HepG2 (cell line): Measurements from ENCODE around the gene SH3YL1. TPM values are rescaled to one million over a fixed set of nuclear protein-coding genes. Genes with fewer than 3 reads are reported as not detected.

Experiments used
- ARNTL ChIP-seq: sonication (generic); formaldehyde crosslinking; IDR thresholded peaks from 2 replicates; pipeline ENCODE4 v1.4.0; 2020; ENCODE audit warnings: mild to moderate bottlenecking, missing genetic modification reagents
- CREM ChIP-seq, 2 experiments: sonication (generic) in 1 of 2; formaldehyde crosslinking in 1 of 2; IDR thresholded peaks; 2 replicates each; pipeline versions ENCODE4 v1.4.0 to v1.6.1; 2016 to 2020; ENCODE audit warnings: antibody characterized with exemption in 1 of 2, mild to moderate bottlenecking in 1 of 2, missing genetic modification reagents in 1 of 2
- FLYWCH1 ChIP-seq: sonication (generic); formaldehyde crosslinking; IDR thresholded peaks from 2 replicates; pipeline ENCODE4 v1.8.1; 2023; ENCODE audit warnings: mild to moderate bottlenecking, missing genetic modification reagents
- IKZF1 ChIP-seq: fragments of 450-650 bp; IDR thresholded peaks from 2 replicates; pipeline ENCODE4 v1.7.1; 2016
- KDM6A ChIP-seq: IDR thresholded peaks from 2 replicates; pipeline ENCODE4 v1.6.1; 2016; ENCODE audit warnings: low read depth
- KLF11 ChIP-seq: IDR thresholded peaks from 2 replicates; pipeline ENCODE4 v1.6.1; 2016; ENCODE audit warnings: missing compliant biosample characterization
- KLF6 ChIP-seq: IDR thresholded peaks from 2 replicates; pipeline ENCODE4 v1.8.0; 2016; ENCODE audit warnings: missing biosample characterization, missing genetic modification reagents
- MATR3 ChIP-seq: sonication (generic); formaldehyde crosslinking; IDR thresholded peaks from 2 replicates; pipeline ENCODE4 v1.4.0; 2020; ENCODE audit warnings: missing genetic modification reagents
- MBNL3 ChIP-seq: fragments of 250-450 bp; sonication (Bioruptor Pico); conservative IDR thresholded peaks from 2 replicates; pipeline ENCODE4 v1.8.0; 2022; ENCODE audit warnings: mild to moderate bottlenecking, inconsistent platforms
- PRPF4 ChIP-seq: fragments of 200-400 bp; formaldehyde crosslinking; IDR thresholded peaks from 2 replicates; pipeline ENCODE4 v1.6.1; 2016; ENCODE audit warnings: low read length, low read depth; ENCODE audit not compliant: poor library complexity, severe bottlenecking
- RBAK ChIP-seq: sonication (generic); formaldehyde crosslinking; IDR thresholded peaks from 2 replicates; pipeline ENCODE4 v1.5.1; 2020; ENCODE audit warnings: mild to moderate bottlenecking, missing genetic modification reagents
- RELA ChIP-seq: sonication (generic); formaldehyde crosslinking; IDR thresholded peaks from 2 replicates; pipeline ENCODE4 v1.4.0; 2020; ENCODE audit warnings: missing genetic modification reagents
- SP2 ChIP-seq: sonication (generic); formaldehyde crosslinking; IDR thresholded peaks from 2 replicates; pipeline ENCODE4 v1.5.1; 2020; ENCODE audit warnings: mild to moderate bottlenecking, missing genetic modification reagents
- TEF ChIP-seq: sonication (generic); formaldehyde crosslinking; IDR thresholded peaks from 2 replicates; pipeline ENCODE4 v1.5.0; 2020; ENCODE audit warnings: missing genetic modification reagents
- XRCC5 ChIP-seq: fragments of 200-400 bp; formaldehyde crosslinking; optimal IDR thresholded peaks from 2 replicates; pipeline ENCODE3; 2017; ENCODE audit warnings: mild to moderate bottlenecking, low read length
- ZBTB2 ChIP-seq: sonication (generic); formaldehyde crosslinking; IDR thresholded peaks from 2 replicates; pipeline ENCODE4 v1.8.0; 2022; ENCODE audit warnings: low read depth, missing genetic modification reagents
- ZNF3 ChIP-seq: IDR thresholded peaks from 2 replicates; pipeline ENCODE4 v1.7.0; 2017; ENCODE audit warnings: inconsistent platforms
- ZNF441 ChIP-seq: sonication (generic); formaldehyde crosslinking; IDR thresholded peaks from 2 replicates; pipeline ENCODE4 v1.7.0; 2021; ENCODE audit warnings: missing genetic modification reagents, borderline replicate concordance
- ZNF597 ChIP-seq: sonication (generic); formaldehyde crosslinking; IDR thresholded peaks from 2 replicates; pipeline ENCODE4 v1.5.0; 2020; ENCODE audit warnings: missing genetic modification reagents
- ZNF687 ChIP-seq: sonication (generic); formaldehyde crosslinking; IDR thresholded peaks from 2 replicates; pipeline ENCODE4 v1.5.1; 2020; ENCODE audit warnings: mild to moderate bottlenecking, missing genetic modification reagents, moderate library complexity
- ZNF781 ChIP-seq: sonication (generic); formaldehyde crosslinking; IDR thresholded peaks from 2 replicates; pipeline ENCODE4 v1.5.1; 2020; ENCODE audit warnings: borderline replicate concordance, mild to moderate bottlenecking, missing genetic modification reagents; ENCODE audit errors: not compliant biosample characterization
- polyA plus RNA-seq, 8 experiments: library from polyadenylated mRNA; depleted of rRNA in 3 of 8; stranded (reverse) in 7 of 8; unstranded in 1 of 8; fragments of >200 nt; fragmentation: Illumina TruSeq in 4 of 8; extraction: Trizol in 4 of 8; gene quantifications; 2 replicates each; pipeline versions ENCODE4 v1.2.1 to v1.2.3, GENCODE V29; 2011 to 2016; ENCODE audit warnings: low read depth in 4 of 8, missing spikeins in 1 of 8, mixed read lengths in 1 of 8; ENCODE audit not compliant: insufficient read depth in 1 of 8
- total RNA-seq, 5 experiments: library from RNA; depleted of rRNA; stranded (reverse); fragments of >200 nt; fragmentation: Illumina TruSeq; extraction: Trizol; gene quantifications; 2 replicates each; pipeline ENCODE4 v1.2.3, GENCODE V29; 2016; ENCODE audit warnings: low read depth in 1 of 5
- TF ChIP-seq, protein P1 (sequence below): sonication (generic); formaldehyde crosslinking; IDR thresholded peaks from 2 replicates; pipeline ENCODE4 v1.9.0; 2022; ENCODE audit warnings: low read depth, missing genetic modification reagents

The SH3YL1 gene
- total and polyA plus RNA-seq, 2 of the 13 experiments (the other 11 are each of a cell fraction or from before 2014, with no cell fraction given) = 13.0 to 48.2 TPM

GRCh38 chr2:289362-290089, 25.7 kb upstream of the SH3YL1 start (continued):
- peak; percentile 92 for TF ChIP-seq ZNF687
- TF ChIP-seq ZNF441 = no peak
- TF ChIP-seq ZNF597 (CRISPR knock-in tag) = no peak
- TF ChIP-seq RBAK (CRISPR knock-in tag) = no peak
- TF ChIP-seq, protein P1, sequence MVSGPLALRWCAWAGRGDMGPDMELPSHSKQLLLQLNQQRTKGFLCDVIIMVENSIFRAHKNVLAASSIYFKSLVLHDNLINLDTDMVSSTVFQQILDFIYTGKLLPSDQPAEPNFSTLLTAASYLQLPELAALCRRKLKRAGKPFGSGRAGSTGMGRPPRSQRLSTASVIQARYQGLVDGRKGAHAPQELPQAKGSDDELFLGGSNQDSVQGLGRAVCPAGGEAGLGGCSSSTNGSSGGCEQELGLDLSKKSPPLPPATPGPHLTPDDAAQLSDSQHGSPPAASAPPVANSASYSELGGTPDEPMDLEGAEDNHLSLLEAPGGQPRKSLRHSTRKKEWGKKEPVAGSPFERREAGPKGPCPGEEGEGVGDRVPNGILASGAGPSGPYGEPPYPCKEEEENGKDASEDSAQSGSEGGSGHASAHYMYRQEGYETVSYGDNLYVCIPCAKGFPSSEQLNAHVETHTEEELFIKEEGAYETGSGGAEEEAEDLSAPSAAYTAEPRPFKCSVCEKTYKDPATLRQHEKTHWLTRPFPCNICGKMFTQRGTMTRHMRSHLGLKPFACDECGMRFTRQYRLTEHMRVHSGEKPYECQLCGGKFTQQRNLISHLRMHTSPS = no peak
- 0 out of 2 replicates have a peak, but pooled peaks have one; percentile 26 for TF ChIP-seq KLF6
- TF ChIP-seq MBNL3 (CRISPR knock-in tag) = no peak
- no peak for TF ChIP-seq FLYWCH1 (CRISPR knock-in tag)
- no peak for TF ChIP-seq RELA
- TF ChIP-seq ZBTB2 = no peak
- TF ChIP-seq CREM (IDR thresholded peaks at IDR 0.05) = no peak
- no peak for TF ChIP-seq CREM (CRISPR knock-in tag; IDR thresholded peaks at IDR 0.05)
- TF ChIP-seq MATR3 (CRISPR knock-in tag) = no peak
- TF ChIP-seq IKZF1 = no peak
- no peak for TF ChIP-seq ZNF3 (CRISPR knock-in tag)
- no peak; the same call in 1 of the 2 replicates for TF ChIP-seq ARNTL
- no peak; the same call in 1 of the 2 replicates for TF ChIP-seq SP2 (CRISPR knock-in tag)
- no peak for TF ChIP-seq TEF (CRISPR knock-in tag)
- TF ChIP-seq XRCC5 = no peak
- no peak for TF ChIP-seq ZNF781 (CRISPR knock-in tag)
- no peak for TF ChIP-seq KDM6A (CRISPR knock-in tag)
- no peak for TF ChIP-seq PRPF4
- TF ChIP-seq KLF11 (CRISPR knock-in tag) = no peak
